ENCODE data around the gene AGMO.

The AGMO gene

DNA sequence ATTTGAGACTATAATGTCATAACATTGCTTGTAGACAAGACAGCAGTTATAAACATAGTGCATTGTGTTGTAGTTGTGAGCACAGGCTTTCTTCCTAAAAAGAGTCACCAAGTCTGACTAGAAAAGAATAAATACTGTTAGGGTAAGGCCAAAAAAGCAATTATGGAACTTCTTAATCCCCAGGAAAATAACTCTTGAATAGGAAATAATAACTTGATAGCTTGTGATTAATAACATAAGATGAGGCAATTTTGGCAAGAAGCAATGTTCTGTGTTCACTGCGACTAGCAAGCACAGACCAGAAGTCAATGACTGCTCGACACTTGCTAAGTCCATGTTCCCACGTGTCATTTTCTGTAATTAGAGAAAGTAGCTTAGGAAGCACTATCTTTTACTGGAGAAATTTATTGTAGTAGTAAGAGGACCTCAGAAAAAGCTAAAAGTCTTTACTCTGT lies 97.1 kb downstream of the AGMO start:
- Histone ChIP-seq H2AFZ (no peak overlapping the region), H3K36me3 (ENCODE audit: control insufficient read depth, insufficient read depth, low read length) (no peaks in the 10 kb centered on the region), H3K79me2 (no peaks in the 10 kb centered on the region), H3K9me3 (ENCODE audit: control insufficient read depth, low read length) (no peaks in the 10 kb centered on the region), H3K27ac (no peak overlapping the region), H3K4me3 (ENCODE audit: low read depth, low read length) (no peak overlapping the region), H3K27me3 (ENCODE audit: control insufficient read depth, insufficient read depth, low read length) (no peaks in the 10 kb centered on the region), H3K4me1 (no peaks in the 10 kb centered on the region), H3K4me2 (ENCODE audit: low read length) (no peak overlapping the region), H3K9ac (no peak overlapping the region)
- no peak for TF ChIP-seq CTCF (IDR thresholded peaks at IDR 0.05)

- H3K4me2 ChIP-seq (ENCODE audit: low read length), result no peak overlapping the region
- H3K9ac ChIP-seq, result no peak overlapping the region
- H2AFZ ChIP-seq, result no peak overlapping the region
- no peak overlapping the region for H3K4me3 ChIP-seq (ENCODE audit: low read depth, low read length)
- no peak overlapping the region for H3K27ac ChIP-seq
- no peaks in the 10 kb centered on the region for H3K79me2 ChIP-seq
- H3K4me1 ChIP-seq, result no peaks in the 10 kb centered on the region
- H3K9me3 ChIP-seq (ENCODE audit: control insufficient read depth, low read length), result no peaks in the 10 kb centered on the region
- TF ChIP-seq CTCF (IDR thresholded peaks at IDR 0.05), result no peak
- no peaks in the 10 kb centered on the region for H3K27me3 ChIP-seq (ENCODE audit: control insufficient read depth, insufficient read depth, low read length)
- no peaks in the 10 kb centered on the region for H3K36me3 ChIP-seq (ENCODE audit: control insufficient read depth, insufficient read depth, low read length)
Measured at GRCh38 chr7:15463801-15464666, 97.8 kb downstream of the AGMO start.

DNA sequence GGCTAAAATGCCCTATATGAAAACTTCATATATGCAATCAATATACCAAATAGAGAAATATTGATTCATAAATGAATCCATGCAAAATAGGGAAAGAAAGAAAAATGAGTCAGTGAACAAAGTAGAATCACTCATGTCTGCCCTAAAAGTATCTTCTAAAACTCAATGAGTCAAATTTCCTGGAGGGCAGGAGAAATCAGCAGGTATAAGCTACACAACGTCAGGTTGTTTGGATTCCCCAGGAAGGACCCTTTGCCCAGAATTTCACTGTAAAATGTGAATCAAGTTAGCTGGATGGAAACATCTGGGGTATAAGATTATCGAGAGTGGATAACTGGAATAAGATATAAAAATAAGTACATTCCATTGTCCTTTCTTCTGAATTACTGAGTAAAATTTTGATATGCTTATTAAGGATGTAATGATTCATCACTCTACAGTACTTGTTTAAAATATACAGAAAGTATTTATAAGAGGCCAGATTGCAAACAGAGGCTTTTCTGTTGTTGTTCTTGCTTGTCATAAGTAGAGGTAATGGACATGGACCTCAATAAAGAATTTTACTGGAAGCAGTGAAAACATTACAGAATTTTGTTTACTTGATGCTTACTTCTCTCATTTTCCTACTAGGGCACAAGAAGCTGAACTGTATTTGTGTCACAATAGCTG lies 99.0 kb downstream of the AGMO start:
- H3K79me2 ChIP-seq, result no peaks in the 10 kb centered on the region
- no peaks in the 10 kb centered on the region for H3K36me3 ChIP-seq (ENCODE audit: control insufficient read depth, insufficient read depth, low read length)
- no peak overlapping the region for H2AFZ ChIP-seq
- no peak overlapping the region for H3K4me3 ChIP-seq (ENCODE audit: low read depth, low read length)
- H3K27me3 ChIP-seq (ENCODE audit: control insufficient read depth, insufficient read depth, low read length), result no peaks in the 10 kb centered on the region
- H3K4me1 ChIP-seq, result no peaks in the 10 kb centered on the region
- H3K4me2 ChIP-seq (ENCODE audit: low read length), result no peak overlapping the region
- no peak for TF ChIP-seq CTCF (IDR thresholded peaks at IDR 0.05)
- H3K9me3 ChIP-seq (ENCODE audit: control insufficient read depth, low read length), result no peaks in the 10 kb centered on the region
- no peak overlapping the region for H3K9ac ChIP-seq
- no peak overlapping the region for H3K27ac ChIP-seq

DNA sequence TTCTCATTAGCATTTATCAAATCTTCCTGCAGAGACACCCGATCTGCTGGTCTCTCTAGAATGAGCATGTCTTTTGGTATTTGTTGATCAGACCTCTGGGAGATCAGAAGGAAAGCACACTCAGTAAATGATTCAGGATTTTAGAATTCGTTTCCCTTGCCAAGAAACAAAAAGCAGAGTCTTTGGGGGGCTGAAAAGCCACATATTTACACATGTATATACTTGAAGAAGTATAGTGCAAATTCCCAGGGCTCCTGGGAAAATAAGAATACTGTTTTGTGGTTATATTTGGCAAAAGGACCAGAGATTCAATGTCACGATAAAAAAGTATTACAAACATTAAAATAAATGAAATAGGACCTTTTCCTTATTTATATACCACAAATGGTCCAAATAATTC lies 100.2 kb downstream of the AGMO start:
- Histone ChIP-seq H3K27me3 (ENCODE audit: control insufficient read depth, insufficient read depth, low read length) (no peaks in the 10 kb centered on the region), H3K4me2 (ENCODE audit: low read length) (no peak overlapping the region), H3K79me2 (no peaks in the 10 kb centered on the region), H3K4me1 (no peaks in the 10 kb centered on the region), H3K4me3 (ENCODE audit: low read depth, low read length) (no peak overlapping the region), H3K9me3 (ENCODE audit: control insufficient read depth, low read length) (no peaks in the 10 kb centered on the region), H3K36me3 (ENCODE audit: control insufficient read depth, insufficient read depth, low read length) (no peaks in the 10 kb centered on the region), H3K9ac (no peak overlapping the region), H2AFZ (no peak overlapping the region), H3K27ac (no peak overlapping the region)
- no peak for TF ChIP-seq CTCF (IDR thresholded peaks at IDR 0.05)

Measured in parathyroid adenoma (tissue), 2 donors.